GM23338 (cell line): ENCODE measurements around the gene LAPTM5. TPM values are rescaled to one million over a fixed set of nuclear protein-coding genes. Genes with fewer than 3 reads are reported as not detected.

ENCODE experiments used
- ATAC-seq: fragments of 200-7000 bp; cut with Tn5 transposase; 3 replicates; pipeline ENCODE4 v1.9.1; 2020
- DNase-seq: peaks from one replicate; pipeline ENCODE4 v3.0.0-alpha.2; 2015; ENCODE audit warnings: low spot score
- H2AFZ ChIP-seq: fragments of 200-600 bp; sonication (generic); 2 replicates; pipeline ENCODE4 v1.8.0; 2016; ENCODE audit warnings: antibody characterized with exemption, mild to moderate bottlenecking, moderate library complexity
- H3F3A ChIP-seq: fragments of 200-600 bp; sonication (generic); replicated peaks from 2 replicates; pipeline ENCODE4 v1.8.0; 2017; ENCODE audit warnings: antibody characterized with exemption, mixed run types, low read depth
- H3K27ac ChIP-seq: fragments of 200-600 bp; sonication (generic); 2 replicates; pipeline ENCODE4 v1.6.1; 2016; ENCODE audit warnings: low read depth
- H3K27me3 ChIP-seq: fragments of 200-600 bp; sonication (generic); 2 replicates; pipeline ENCODE4 v1.8.0; 2016; ENCODE audit warnings: mild to moderate bottlenecking, mixed run types, moderate library complexity; ENCODE audit not compliant: insufficient read depth
- H3K36me3 ChIP-seq: fragments of 200-600 bp; sonication (generic); 2 replicates; pipeline ENCODE4 v1.8.0; 2016; ENCODE audit warnings: mild to moderate bottlenecking; ENCODE audit not compliant: insufficient read depth
- H3K4me1 ChIP-seq: fragments of 200-600 bp; sonication (generic); 2 replicates; pipeline ENCODE4 v1.8.0; 2016; ENCODE audit warnings: mild to moderate bottlenecking, moderate library complexity; ENCODE audit not compliant: insufficient read depth
- H3K4me2 ChIP-seq: fragments of 200-600 bp; sonication (generic); 2 replicates; pipeline ENCODE4 v1.7.1; 2017; ENCODE audit warnings: mixed run types
- H3K4me3 ChIP-seq: fragments of 200-600 bp; sonication (generic); 2 replicates; pipeline ENCODE4 v1.6.1; 2016; ENCODE audit warnings: mixed run types
- H3K79me2 ChIP-seq: fragments of 200-600 bp; sonication (generic); replicated peaks from 2 replicates; pipeline ENCODE4 v1.8.0; 2017; ENCODE audit warnings: mild to moderate bottlenecking; ENCODE audit not compliant: insufficient read depth
- H3K9me2 ChIP-seq: fragments of 200-600 bp; sonication (generic); 2 replicates; pipeline ENCODE4 v1.8.0; 2017; ENCODE audit not compliant: insufficient read depth
- H4K20me1 ChIP-seq: fragments of 200-600 bp; sonication (generic); replicated peaks from 2 replicates; pipeline ENCODE4 v1.8.0; 2017; ENCODE audit warnings: mild to moderate bottlenecking; ENCODE audit not compliant: insufficient read depth
- H3K27ac Mint-ChIP-seq: 2 replicates; pipeline ENCODE4 v1.8.0; 2020; ENCODE audit warnings: inconsistent platforms, mild to moderate bottlenecking, moderate library complexity, mixed read lengths
- H3K27me3 Mint-ChIP-seq: 3 replicates; pipeline ENCODE4 v1.8.0; 2022; ENCODE audit warnings: low read depth, mild to moderate bottlenecking, moderate library complexity, mixed read lengths, inconsistent platforms; ENCODE audit not compliant: insufficient read depth, poor library complexity
- H3K36me3 Mint-ChIP-seq: 3 replicates; pipeline ENCODE4 v1.8.0; 2021; ENCODE audit warnings: low read depth, mild to moderate bottlenecking, inconsistent platforms, moderate library complexity, mixed read lengths
- H3K4me1 Mint-ChIP-seq: 3 replicates; pipeline ENCODE4 v1.8.0; 2020; ENCODE audit warnings: mild to moderate bottlenecking, inconsistent platforms, mixed read lengths
- H3K4me3 Mint-ChIP-seq: 3 replicates; pipeline ENCODE4 v1.8.0; 2021; ENCODE audit warnings: moderate library complexity, mild to moderate bottlenecking, inconsistent platforms, mixed read lengths
- H3K9me3 Mint-ChIP-seq: 3 replicates; pipeline ENCODE4 v1.8.0; 2020; ENCODE audit warnings: moderate library complexity, mild to moderate bottlenecking, inconsistent platforms, mixed read lengths
- CREB1 ChIP-seq: fragments of 250-450 bp; sonication (Bioruptor Pico); IDR thresholded peaks from 2 replicates; pipeline ENCODE4 v1.5.0; 2020; ENCODE audit warnings: low read depth, mild to moderate bottlenecking, moderate library complexity
- CTCF ChIP-seq, 2 experiments: fragments of 200-600 bp in 1 of 2; sonication (generic) in 1 of 2; conservative IDR thresholded peaks; 2 replicates each; pipeline versions ENCODE4 v1.5.1 to v1.6.1; 2016 to 2017; ENCODE audit warnings: antibody characterized with exemption in 2 of 2, low read depth in 2 of 2, mild to moderate bottlenecking in 2 of 2, moderate library complexity in 1 of 2
- ETS1 ChIP-seq: IDR thresholded peaks from 2 replicates; pipeline ENCODE4 v1.6.1; 2016; ENCODE audit warnings: antibody characterized with exemption
- EZH2 ChIP-seq: fragments of 200-600 bp; sonication (generic); IDR thresholded peaks from one replicate; pipeline ENCODE4 v1.8.0; 2017; ENCODE audit warnings: antibody characterized with exemption, mild to moderate bottlenecking, low read depth; ENCODE audit not compliant: unreplicated experiment
- EZH2phosphoT487 ChIP-seq: fragments of 200-600 bp; sonication (generic); IDR thresholded peaks from one replicate; pipeline ENCODE4 v1.8.1; 2018; ENCODE audit warnings: antibody characterized with exemption; ENCODE audit not compliant: unreplicated experiment
- JUNB ChIP-seq: IDR thresholded peaks from one replicate; pipeline ENCODE4 v1.6.1; 2016; ENCODE audit warnings: antibody characterized with exemption; ENCODE audit not compliant: unreplicated experiment
- NANOG ChIP-seq: IDR thresholded peaks from 2 replicates; pipeline ENCODE4 v1.6.1; 2016; ENCODE audit warnings: antibody characterized with exemption, borderline replicate concordance
- POLR2AphosphoS5 ChIP-seq: IDR thresholded peaks from 2 replicates; pipeline ENCODE4 v1.6.1; 2016; ENCODE audit warnings: antibody characterized with exemption, low read depth
- REST ChIP-seq: IDR thresholded peaks from one replicate; pipeline ENCODE4 v1.6.1; 2018; ENCODE audit warnings: antibody characterized with exemption; ENCODE audit not compliant: unreplicated experiment
- STAT1 ChIP-seq: IDR thresholded peaks from one replicate; pipeline ENCODE4 v1.6.1; 2016; ENCODE audit warnings: antibody characterized with exemption; ENCODE audit not compliant: unreplicated experiment
- ZNF114 ChIP-seq: fragments of 250-450 bp; sonication (Bioruptor Pico); IDR thresholded peaks from 2 replicates; pipeline ENCODE4 v1.5.0; 2020; ENCODE audit warnings: mild to moderate bottlenecking, moderate library complexity
- ZNF331 ChIP-seq: fragments of 250-450 bp; sonication (Bioruptor Pico); IDR thresholded peaks from 2 replicates; pipeline ENCODE4 v1.5.0; 2020; ENCODE audit warnings: low read depth, mild to moderate bottlenecking, moderate library complexity
- ZNF462 ChIP-seq: fragments of 250-450 bp; sonication (Bioruptor Pico); IDR thresholded peaks from 2 replicates; pipeline ENCODE4 v1.5.0; 2020; ENCODE audit warnings: mild to moderate bottlenecking, moderate library complexity
- polyA plus RNA-seq: library from polyadenylated mRNA; unstranded; fragments of >200 nt; fragmentation: Nextera tagmentation; extraction: Ambion mirVana; gene quantifications from 2 replicates; pipeline ENCODE4 v1.2.1, GENCODE V29; 2016
- total RNA-seq: library from RNA; depleted of rRNA; stranded (reverse); fragments of >200 nt; shearing (Covaris generic); gene quantifications from 2 replicates; pipeline ENCODE4 v1.2.3, GENCODE V29; 2014

Gene LAPTM5
- total and polyA plus RNA-seq, 2 experiments from 2014 or later: 0.21 TPM; not detected in 1

GRCh38 chr1:30728340-30728739 lies 29.2 kb downstream of the LAPTM5 start:
- DNase-seq: no peak
- H3K27ac Mint-ChIP-seq: no peak overlapping the region
- Histone ChIP-seq H3K9me2 (no peaks in the 10 kb centered on the region), H2AFZ (no peak overlapping the region), H3K4me1 (peaks cover 11% of the 10 kb centered on the region), H3K79me2 (no peaks in the 10 kb centered on the region), H3K4me2 (no peak overlapping the region), H3K36me3 (no peaks in the 10 kb centered on the region), H3K4me3 (no peak overlapping the region), H3K27me3 (no peaks in the 10 kb centered on the region), H3F3A (no peaks in the 10 kb centered on the region), H4K20me1 (no peaks in the 10 kb centered on the region), H3K27ac (no peak overlapping the region)
- H3K9me3 Mint-ChIP-seq: no peaks in the 10 kb centered on the region; the same call in 1 of the 3 replicates
- H3K4me3 Mint-ChIP-seq: no peak overlapping the region
- H3K27me3 Mint-ChIP-seq: peaks cover 20% of the 10 kb centered on the region
- ATAC-seq: no peak
- H3K4me1 Mint-ChIP-seq: peaks cover 32% of the 10 kb centered on the region
- H3K36me3 Mint-ChIP-seq: no peaks in the 10 kb centered on the region
- TF ChIP-seq NANOG (no peak), ZNF462 (CRISPR knock-in tag) (no peak), ETS1 (no peak), EZH2 (no peak), EZH2phosphoT487 (no peak), ZNF331 (CRISPR knock-in tag) (no peak), STAT1 (no peak), CTCF (conservative IDR thresholded peaks at IDR 0.05; ENCODE audit: low read depth in 2 of 2) (no peak), CREB1 (CRISPR knock-in tag) (no peak), JUNB (no peak), REST (no peak), POLR2AphosphoS5 (no peak), ZNF114 (no peak)
